Measurements from ENCODE around the gene SLC39A1. TPM values are rescaled to one million over a fixed set of nuclear protein-coding genes. Genes with fewer than 3 reads are reported as not detected.
A peak's percentile ranks its signal among the peaks of the same experiment; 100 is the strongest.

The SLC39A1 gene
- total and polyA plus RNA-seq, 4 experiments from 2014 or later: 21.6 to 47.3 (median 29.1) TPM

DNA sequence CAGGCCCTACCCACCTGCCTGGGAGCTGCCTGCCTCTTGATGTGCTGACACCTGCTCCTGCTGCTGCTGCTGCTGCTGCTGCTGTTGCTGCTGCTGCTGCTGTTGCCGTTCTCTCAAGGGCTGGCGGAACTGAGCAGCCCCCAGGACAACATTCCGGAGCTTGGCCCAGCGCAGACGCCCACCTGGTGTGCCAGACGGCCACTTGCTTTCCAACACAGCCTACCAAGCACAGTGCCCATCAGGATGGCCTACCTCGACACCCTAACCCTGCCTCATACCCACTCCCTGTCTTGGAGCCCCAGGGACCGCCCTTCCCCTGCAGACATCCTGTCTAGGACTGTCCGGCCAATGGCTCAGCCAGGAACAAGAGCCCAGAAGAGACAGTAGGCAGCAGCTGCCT, 28.6 kb downstream of the SLC39A1 start:
- Mint-ChIP-seq H3K27ac (peak overlapping the region in 2 of 7 donors; percentile 68 to 75), H3K36me3 (peaks cover 39 to 73% of the 10 kb centered on the region in 2 donors), H3K4me3 (no peak overlapping the region), H3K4me1 (peaks cover 0 to 8% (median 0%) of the 10 kb centered on the region in 4 donors), H3K27me3 (no peaks in the 10 kb centered on the region), H3K9me3 (no peaks in the 10 kb centered on the region)
- no peak for DNase-seq
- no peak overlapping the region for H3K27ac ChIP-seq (ENCODE audit: low read depth, low read length)
- intact Hi-C loops (cut with micrococcal nuclease): no loop called here
- peaks cover 71% of the 10 kb centered on the region for H3K36me3 ChIP-seq (ENCODE audit: insufficient read depth, low read length)
- no peaks in the 10 kb centered on the region for H3K9me3 ChIP-seq (ENCODE audit: control insufficient read depth in 1 of 2, low read length in 2 of 2)
- H3K4me1 ChIP-seq (ENCODE audit: insufficient read depth, low read length): no peaks in the 10 kb centered on the region
- ChIA-PET CTCF (ENCODE audit: partially characterized antibody) (interaction anchor here (0.9 to 1.4 kb wide), 2 partner anchors 12 kb away, joined by 3 to 6 read pairs; partner anchors contain the start of genes DENND4B and GATAD2B), POLR2A (ENCODE audit: partially characterized antibody) (interaction anchor here (0.6 to 1.8 kb wide), 4 partner anchors 11 to 20 kb away, joined by 5 to 7 read pairs (median 6); partner anchors contain the start of genes DENND4B and GATAD2B)
- H3K4me3 ChIP-seq (ENCODE audit: low read length in 2 of 2): no peak overlapping the region
- no peaks in the 10 kb centered on the region for H3K27me3 ChIP-seq (ENCODE audit: insufficient read depth, low read length)

DNA sequence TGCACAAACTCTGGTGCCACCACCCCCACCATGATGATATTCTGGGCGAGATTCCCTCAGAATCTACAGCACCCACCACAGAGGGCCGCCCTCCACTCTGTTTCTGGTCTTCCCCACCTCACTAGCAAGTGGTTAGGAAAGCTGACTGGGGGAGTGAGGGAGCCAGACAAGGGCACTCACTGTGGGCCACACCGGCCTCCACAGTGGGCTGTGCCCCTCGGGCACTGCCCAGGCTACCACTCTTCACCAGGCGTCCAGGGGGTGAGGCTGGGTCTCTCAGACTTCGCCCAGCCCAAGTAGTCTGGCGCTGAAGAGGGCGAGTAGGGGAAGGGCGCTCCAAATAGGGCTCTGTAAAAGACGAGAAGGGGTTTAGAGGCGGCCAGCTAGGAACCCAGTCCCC, 29.4 kb downstream of the SLC39A1 start:
- intact Hi-C loops (cut with micrococcal nuclease): no loop called here
- Mint-ChIP-seq H3K4me1 (peaks cover 0 to 1% (median under 1%) of the 10 kb centered on the region in 4 donors), H3K4me3 (no peak overlapping the region), H3K27ac (no peak overlapping the region), H3K27me3 (no peaks in the 10 kb centered on the region), H3K36me3 (peaks cover 33 to 70% of the 10 kb centered on the region in 2 donors), H3K9me3 (no peaks in the 10 kb centered on the region)
- Histone ChIP-seq H3K4me3 (ENCODE audit: low read length in 2 of 2) (no peak overlapping the region), H3K27me3 (ENCODE audit: insufficient read depth, low read length) (no peaks in the 10 kb centered on the region), H3K27ac (ENCODE audit: low read depth, low read length) (no peak overlapping the region), H3K36me3 (ENCODE audit: insufficient read depth, low read length) (peaks cover 63% of the 10 kb centered on the region), H3K9me3 (ENCODE audit: control insufficient read depth in 1 of 2, low read length in 2 of 2) (no peaks in the 10 kb centered on the region), H3K4me1 (ENCODE audit: insufficient read depth, low read length) (no peaks in the 10 kb centered on the region)
- no peak for DNase-seq
- CTCF ChIA-PET (ENCODE audit: partially characterized antibody): interaction anchor here (0.9 to 1.4 kb wide), 2 partner anchors 11 to 13 kb away, joined by 3 to 6 read pairs; partner anchors contain the start of genes DENND4B and GATAD2B
- POLR2A ChIA-PET (ENCODE audit: partially characterized antibody): interaction anchor here (0.6 to 1.8 kb wide), 3 partner anchors 11 to 19 kb away, joined by 5 to 6 read pairs (median 6); partner anchors contain the start of genes DENND4B and GATAD2B

DNA sequence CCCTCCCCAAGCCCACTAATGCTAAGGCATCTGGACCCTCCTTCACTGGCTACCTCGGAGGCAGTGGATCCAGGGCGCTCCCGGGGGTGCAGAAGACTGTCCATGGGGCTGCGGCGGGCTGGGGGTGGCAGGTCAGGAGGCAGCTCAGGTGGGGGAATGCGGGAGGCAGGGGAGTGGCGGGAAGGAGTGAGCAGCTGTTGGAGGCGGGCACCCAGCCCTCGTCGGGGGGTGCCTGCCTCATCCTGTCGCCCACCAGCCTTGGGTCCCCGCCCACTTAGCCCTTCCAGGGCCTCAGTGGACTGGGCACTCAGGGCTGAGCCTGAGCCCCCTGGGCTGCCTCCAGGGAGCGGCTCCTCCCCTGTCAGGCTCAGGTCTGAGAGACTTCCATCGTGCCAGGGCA, 29.9 kb downstream of the SLC39A1 start:
- CTCF ChIA-PET (ENCODE audit: partially characterized antibody): no interaction called here
- H3K36me3 Mint-ChIP-seq: peaks cover 33 to 68% of the 10 kb centered on the region in 2 donors
- Histone ChIP-seq H3K27ac (ENCODE audit: low read depth, low read length) (no peak overlapping the region), H3K36me3 (ENCODE audit: insufficient read depth, low read length) (peaks cover 60% of the 10 kb centered on the region), H3K4me1 (ENCODE audit: insufficient read depth, low read length) (no peaks in the 10 kb centered on the region), H3K9me3 (ENCODE audit: control insufficient read depth in 1 of 2, low read length in 2 of 2) (no peaks in the 10 kb centered on the region), H3K27me3 (ENCODE audit: insufficient read depth, low read length) (no peaks in the 10 kb centered on the region), H3K4me3 (ENCODE audit: low read length in 2 of 2) (no peak overlapping the region)
- intact Hi-C loops (cut with micrococcal nuclease): no loop called here
- H3K27me3 Mint-ChIP-seq: no peaks in the 10 kb centered on the region
- peak overlapping the region in 1 of 7 donors; percentile 30 for H3K27ac Mint-ChIP-seq
- H3K4me3 Mint-ChIP-seq: no peak overlapping the region
- peaks cover 0 to 6% (median 0%) of the 10 kb centered on the region in 4 donors for H3K4me1 Mint-ChIP-seq
- DNase-seq: no peak
- H3K9me3 Mint-ChIP-seq: no peaks in the 10 kb centered on the region
- POLR2A ChIA-PET (ENCODE audit: partially characterized antibody): interaction anchor here (1.8 to 16.4 kb wide), 2 partner anchors 10 kb away, joined by 6 to 298 read pairs; partner anchors contain the start of genes DENND4B and GATAD2B

DNA sequence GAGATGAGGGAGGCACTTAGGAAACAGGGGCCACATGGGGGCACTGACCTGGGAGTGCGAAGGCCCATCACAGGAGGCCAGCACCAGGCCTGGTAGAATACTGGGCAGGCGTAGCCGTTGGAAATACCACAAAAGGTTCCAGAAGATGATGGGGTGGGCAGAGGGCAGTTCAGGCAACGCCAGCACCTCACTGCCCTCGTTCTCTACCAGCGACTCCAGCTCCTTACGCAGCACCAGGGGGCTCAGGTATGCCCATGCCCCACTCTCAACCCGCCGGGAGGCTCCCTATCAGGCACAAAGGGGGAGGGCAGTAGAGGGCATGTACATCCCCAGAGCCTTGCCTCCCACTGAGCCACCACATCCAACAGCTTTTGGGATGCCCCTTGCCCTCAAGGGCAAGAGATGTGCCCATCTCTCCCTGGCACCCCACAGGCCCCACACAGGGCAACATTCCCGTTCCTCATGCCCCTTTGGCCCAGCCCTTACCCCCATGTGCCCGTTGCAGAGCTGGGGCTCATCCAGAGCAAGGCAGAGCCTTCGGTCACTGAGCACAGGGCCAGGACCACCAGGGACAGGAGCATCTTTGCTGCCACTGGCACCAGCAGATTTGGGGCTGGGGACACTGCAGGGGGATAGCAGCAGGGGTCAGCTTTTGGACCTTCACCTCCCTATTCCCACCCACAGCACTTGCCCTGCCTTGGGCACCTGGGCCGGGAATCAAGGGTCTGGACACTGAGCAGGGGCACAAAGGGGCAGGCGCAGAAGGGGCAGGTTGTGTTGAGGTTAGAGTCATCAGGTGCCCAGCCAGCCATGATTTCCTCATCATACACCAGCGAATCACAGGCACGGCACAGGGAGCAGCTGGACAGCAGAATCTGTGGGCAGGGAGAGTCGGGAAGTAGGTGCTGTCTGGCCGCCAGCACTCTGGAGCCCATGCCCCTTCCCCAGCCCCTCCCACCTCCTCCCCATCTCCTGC, 30.9 kb downstream of the SLC39A1 start:
- no peaks in the 10 kb centered on the region for H3K27me3 Mint-ChIP-seq
- Histone ChIP-seq H3K27ac (ENCODE audit: low read depth, low read length) (no peak overlapping the region), H3K27me3 (ENCODE audit: insufficient read depth, low read length) (no peaks in the 10 kb centered on the region), H3K4me3 (ENCODE audit: low read length in 2 of 2) (no peak overlapping the region), H3K4me1 (ENCODE audit: insufficient read depth, low read length) (no peaks in the 10 kb centered on the region), H3K9me3 (ENCODE audit: control insufficient read depth in 1 of 2, low read length in 2 of 2) (no peaks in the 10 kb centered on the region), H3K36me3 (ENCODE audit: insufficient read depth, low read length) (peaks cover 55% of the 10 kb centered on the region)
- H3K4me1 Mint-ChIP-seq: peaks cover 0 to 10% (median 4%) of the 10 kb centered on the region in 4 donors
- H3K4me3 Mint-ChIP-seq: no peak overlapping the region
- CTCF ChIA-PET (ENCODE audit: partially characterized antibody): no interaction called here
- intact Hi-C loops (cut with micrococcal nuclease): no loop called here
- no peak for DNase-seq
- H3K9me3 Mint-ChIP-seq: no peaks in the 10 kb centered on the region
- peak overlapping the region in 2 of 7 donors; percentile 35 to 64 for H3K27ac Mint-ChIP-seq
- peaks cover 29 to 64% of the 10 kb centered on the region in 2 donors for H3K36me3 Mint-ChIP-seq
- POLR2A ChIA-PET (ENCODE audit: partially characterized antibody): interaction anchor here (1.8 to 16.4 kb wide), 2 partner anchors 9 to 11 kb away, joined by 6 to 298 read pairs; partner anchors contain the start of genes DENND4B and GATAD2B

DNA sequence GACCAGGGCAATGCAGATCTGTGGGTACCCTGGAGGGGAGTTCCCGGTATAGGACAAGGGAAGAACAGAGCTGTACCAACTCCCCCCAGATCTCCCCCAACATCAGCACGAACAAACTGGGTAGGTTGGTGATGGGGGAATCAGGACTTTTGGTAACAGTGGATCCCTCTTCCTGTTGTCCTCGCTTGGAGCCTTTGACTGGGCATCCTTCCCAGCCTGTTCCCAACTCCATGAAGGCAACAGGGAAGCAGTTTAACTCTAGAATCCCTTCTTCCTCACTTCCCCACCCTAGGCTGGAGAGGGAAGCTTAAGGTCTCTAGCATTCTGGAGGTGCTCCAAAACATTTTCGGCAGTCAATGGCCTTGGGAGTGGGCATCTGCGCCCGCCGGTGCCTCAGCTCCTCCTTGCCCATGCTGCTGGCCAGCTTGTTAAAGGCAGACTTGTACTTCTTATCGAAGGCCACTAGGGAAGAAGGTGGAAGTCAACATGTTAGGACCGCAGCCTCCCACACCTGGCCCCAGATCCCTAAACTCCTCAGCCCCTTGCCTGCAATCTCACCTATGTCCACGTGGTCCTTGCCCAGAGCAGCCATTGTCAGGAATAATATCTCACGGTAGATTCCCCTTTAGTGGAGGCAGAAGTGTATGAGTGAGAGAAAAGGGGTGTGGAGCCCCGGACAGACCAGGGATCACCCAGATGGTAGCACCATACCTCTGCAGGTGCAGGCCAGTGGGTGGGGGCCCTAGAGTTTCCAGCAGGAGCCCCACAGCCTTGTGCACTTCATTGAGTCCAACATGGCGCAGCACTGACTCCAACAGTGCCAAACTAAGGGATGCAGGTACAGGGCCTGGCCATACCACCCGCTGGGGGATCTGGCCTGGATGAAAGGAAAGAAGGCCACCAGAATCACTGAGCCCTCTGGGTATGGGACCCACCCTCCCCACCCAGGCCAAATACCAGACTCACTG, 33.1 kb downstream of the SLC39A1 start:
- no peaks in the 10 kb centered on the region for H3K4me1 ChIP-seq (ENCODE audit: insufficient read depth, low read length)
- Mint-ChIP-seq H3K4me1 (peaks cover 0 to 10% (median 5%) of the 10 kb centered on the region in 4 donors), H3K4me3 (no peak overlapping the region), H3K9me3 (no peaks in the 10 kb centered on the region), H3K36me3 (peaks cover 13 to 44% of the 10 kb centered on the region in 2 donors), H3K27me3 (no peaks in the 10 kb centered on the region), H3K27ac (no peak overlapping the region)
- H3K27me3 ChIP-seq (ENCODE audit: insufficient read depth, low read length): no peaks in the 10 kb centered on the region
- H3K4me3 ChIP-seq (ENCODE audit: low read length in 2 of 2): no peak overlapping the region
- H3K9me3 ChIP-seq (ENCODE audit: control insufficient read depth in 1 of 2, low read length in 2 of 2): no peaks in the 10 kb centered on the region
- no peak for DNase-seq
- ChIA-PET POLR2A (ENCODE audit: partially characterized antibody) (interaction anchor here (1.2 to 16.4 kb wide), 5 partner anchors 10 to 60 kb away, joined by 3 to 298 read pairs (median 9); partner anchors contain the start of genes DENND4B, JTB and RPS27), CTCF (ENCODE audit: partially characterized antibody) (interaction anchor here (1.9 kb wide), 1 partner anchor 16 kb away, joined by 11 read pairs; the partner anchor contains the start of gene DENND4B)
- intact Hi-C loops (cut with micrococcal nuclease): no loop called here
- peaks cover 33% of the 10 kb centered on the region for H3K36me3 ChIP-seq (ENCODE audit: insufficient read depth, low read length)
- H3K27ac ChIP-seq (ENCODE audit: low read depth, low read length): no peak overlapping the region

DNA sequence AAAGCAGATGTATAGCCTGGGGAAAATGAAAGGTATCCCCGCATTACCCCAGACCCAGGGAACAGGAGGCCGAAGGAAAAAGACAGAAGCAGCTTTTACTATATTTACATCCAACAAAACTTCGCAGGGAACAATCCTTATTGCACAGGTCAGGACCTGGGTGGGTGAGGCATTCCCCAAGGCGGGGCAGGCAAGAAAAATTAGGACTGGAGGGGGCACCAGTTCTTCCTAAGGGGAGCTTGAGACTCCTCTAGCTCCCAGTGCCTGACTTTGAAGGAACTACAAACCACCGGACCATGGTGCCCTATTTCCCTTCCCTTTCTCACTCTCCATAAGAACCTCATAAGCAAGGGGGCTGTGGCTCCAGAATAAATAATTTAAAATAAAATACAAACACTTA, 33.9 kb downstream of the SLC39A1 start:
- no peak overlapping the region for H3K4me3 Mint-ChIP-seq
- H3K27me3 ChIP-seq (ENCODE audit: insufficient read depth, low read length): no peaks in the 10 kb centered on the region
- no peak overlapping the region for H3K27ac ChIP-seq (ENCODE audit: low read depth, low read length)
- ChIA-PET POLR2A (ENCODE audit: partially characterized antibody) (interaction anchor here (1.2 to 16.4 kb wide), 6 partner anchors 9 to 61 kb away, joined by 3 to 298 read pairs (median 8); partner anchors contain the start of genes DENND4B, JTB and RPS27), CTCF (ENCODE audit: partially characterized antibody) (interaction anchor here (1.9 kb wide), 1 partner anchor 17 kb away, joined by 11 read pairs; the partner anchor contains the start of gene DENND4B)
- H3K9me3 Mint-ChIP-seq: no peaks in the 10 kb centered on the region
- H3K4me1 ChIP-seq (ENCODE audit: insufficient read depth, low read length): peaks cover 1% of the 10 kb centered on the region
- no peak for DNase-seq
- H3K4me1 Mint-ChIP-seq: peaks cover 0 to 10% (median 6%) of the 10 kb centered on the region in 4 donors
- intact Hi-C loops (cut with micrococcal nuclease): no loop called here
- H3K27me3 Mint-ChIP-seq: no peaks in the 10 kb centered on the region
- no peaks in the 10 kb centered on the region for H3K9me3 ChIP-seq (ENCODE audit: control insufficient read depth in 1 of 2, low read length in 2 of 2)
- no peak overlapping the region for H3K4me3 ChIP-seq (ENCODE audit: low read length in 2 of 2)
- peak overlapping the region in 3 of 7 donors; percentile 24 to 47 (median 44) for H3K27ac Mint-ChIP-seq
- peaks cover 6 to 35% of the 10 kb centered on the region in 2 donors for H3K36me3 Mint-ChIP-seq
- H3K36me3 ChIP-seq (ENCODE audit: insufficient read depth, low read length): peaks cover 25% of the 10 kb centered on the region
